GM19397 (cell line): ENCODE data around the gene C1orf52.

Experiments
- ATAC-seq: cut with Tn5 transposase; IDR thresholded peaks from one replicate; pipeline ENCODE4 v1.9.1; 2021; ENCODE audit warnings: mild to moderate bottlenecking, moderate library complexity; ENCODE audit not compliant: unreplicated experiment

The C1orf52 gene

DNA sequence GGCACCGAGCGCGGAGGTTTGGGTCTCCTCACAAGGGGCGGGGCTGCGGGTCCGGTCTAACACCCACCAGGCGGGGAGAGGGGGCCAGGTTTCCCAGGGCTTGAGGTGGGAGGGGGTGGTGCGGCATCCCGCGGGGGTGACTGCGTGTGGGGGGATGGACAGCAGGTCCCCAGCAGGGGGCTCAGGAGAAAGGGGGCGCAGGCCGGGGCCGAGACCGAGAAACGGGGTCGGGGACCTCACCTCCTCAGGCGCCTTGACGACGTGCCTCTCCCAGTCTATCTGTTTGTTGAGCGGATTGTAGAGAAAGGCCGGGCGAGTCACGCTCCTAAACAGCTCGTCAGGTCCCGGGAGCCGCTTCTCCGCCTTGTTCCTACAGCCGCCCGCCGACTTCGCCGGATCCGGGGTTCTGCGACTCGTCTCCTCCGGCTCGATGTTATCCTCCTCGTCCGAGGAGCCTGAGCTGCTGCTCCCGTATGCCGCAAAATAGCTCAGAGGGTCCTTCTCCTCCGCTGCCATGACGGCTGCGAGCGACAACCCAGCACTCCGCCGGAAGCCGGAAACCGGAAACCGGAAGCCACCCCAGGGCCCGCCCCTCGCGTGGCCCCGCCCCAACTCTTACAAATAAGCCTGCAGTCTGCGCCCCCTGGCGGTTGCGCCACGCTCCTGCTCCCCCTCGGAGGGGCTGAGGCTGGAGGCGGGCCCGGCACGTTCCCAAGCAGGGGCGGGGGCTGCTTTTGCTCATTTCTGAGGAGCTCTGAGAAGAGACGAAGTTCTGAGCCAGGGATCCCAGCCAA, at the start of gene C1orf52:
TSS of gene C1orf52 (minus strand) at position 545 of the 794 bp plus-strand sequence. CDS start at position 516, 29 bp downstream.
- peak; percentile 99 for ATAC-seq

GRCh38 chr1:85308833-85309350, 49.4 kb upstream of the C1orf52 start:
- no peak for ATAC-seq

DNA sequence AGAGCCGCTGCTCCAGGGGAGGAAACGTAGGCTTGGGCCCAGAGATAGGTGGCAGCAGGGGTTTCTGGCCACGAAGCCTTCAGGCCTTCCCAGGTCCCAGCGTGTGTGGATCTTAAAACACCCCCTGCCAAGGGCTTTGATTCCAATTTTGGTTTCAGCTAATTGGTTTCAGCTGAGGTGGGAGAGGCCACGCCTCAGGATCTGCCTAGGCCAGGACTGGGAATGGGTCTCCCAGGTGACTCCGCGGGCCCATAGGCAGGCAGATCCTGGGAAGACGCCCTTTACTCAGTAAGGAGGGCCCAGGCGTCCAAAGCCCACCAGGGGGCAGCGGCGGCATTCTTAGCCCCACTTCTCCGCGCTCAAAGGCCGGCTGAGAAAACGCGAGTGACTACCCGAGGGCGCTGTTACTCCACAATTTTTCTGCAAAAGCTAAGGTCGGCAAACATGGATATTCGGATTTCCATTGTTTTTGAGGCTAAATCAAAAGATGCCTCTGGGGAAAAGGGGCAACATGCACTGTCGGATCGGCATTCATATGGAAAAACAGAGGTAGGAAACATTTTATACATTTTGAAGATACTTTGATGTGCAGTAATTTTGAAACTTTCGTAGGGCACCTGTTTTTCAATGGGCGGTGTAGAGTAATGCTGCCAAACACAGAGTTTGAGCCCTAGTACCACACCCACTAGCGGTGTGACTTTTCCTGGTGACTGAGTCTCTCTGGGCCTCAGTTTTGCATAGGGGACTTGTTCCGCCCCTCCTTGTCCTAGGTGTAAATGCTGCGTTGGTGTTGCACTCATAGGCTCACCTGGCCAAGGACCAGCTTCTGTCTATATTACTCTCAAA, 48.7 kb upstream of the C1orf52 start:
- no peak for ATAC-seq

GRCh38 chr1:85306236-85306635, 46.8 kb upstream of the C1orf52 start:
- no peak for ATAC-seq

DNA sequence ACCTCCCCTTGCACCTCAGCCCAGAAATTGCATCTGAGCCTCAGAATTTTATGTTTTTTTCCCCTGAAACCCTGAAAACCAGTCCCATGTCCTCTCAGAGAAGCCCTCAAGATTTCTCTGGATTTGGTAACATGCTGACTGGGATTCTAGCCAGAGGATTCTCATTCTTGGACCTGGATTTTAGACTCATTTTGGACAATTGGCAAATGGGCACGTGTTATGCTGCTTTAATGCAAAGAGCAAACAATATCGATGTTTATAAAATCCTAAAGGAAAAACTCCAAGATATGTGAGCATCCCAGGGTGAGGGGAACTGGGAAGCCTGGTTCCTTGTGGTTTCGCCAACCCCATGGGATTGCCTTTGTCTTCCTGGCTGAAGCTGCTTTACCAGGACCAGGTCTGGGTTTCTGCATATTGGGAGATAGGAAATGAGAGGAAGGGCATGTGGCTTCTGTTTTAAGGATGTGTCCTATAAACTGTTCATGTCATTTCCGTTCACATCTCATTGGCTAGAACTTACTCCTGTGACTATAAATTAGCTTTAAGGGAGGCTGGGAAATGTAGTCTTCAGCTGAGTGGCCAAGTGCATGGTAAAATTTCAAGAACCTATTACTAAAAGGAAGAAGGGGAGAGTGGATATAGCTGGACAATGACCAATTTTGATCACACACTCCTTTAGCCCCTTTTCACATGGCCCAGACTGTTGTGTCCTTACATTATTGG, 44.1 kb upstream of the C1orf52 start:
- no peak for ATAC-seq

DNA sequence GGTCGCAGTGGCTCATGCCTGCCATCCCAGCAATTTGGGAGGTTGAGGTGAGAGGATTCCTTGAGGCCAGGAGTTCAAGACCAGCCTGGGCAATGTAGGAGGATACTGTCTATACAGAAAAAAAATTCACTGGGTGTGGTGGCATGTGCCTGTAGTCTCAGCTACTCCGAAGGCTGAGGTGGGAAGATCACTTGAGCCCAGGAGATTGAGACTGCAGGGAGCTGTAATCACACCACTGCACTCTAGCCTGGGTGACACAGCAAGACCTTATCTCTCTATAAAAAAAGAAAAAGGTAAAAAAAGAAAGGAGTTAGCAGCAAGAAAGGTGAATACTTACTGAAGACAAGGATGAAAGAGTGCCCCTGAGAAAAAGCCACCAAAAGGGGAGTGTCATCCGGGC, 40.7 kb upstream of the C1orf52 start:
- ATAC-seq: no peak

DNA sequence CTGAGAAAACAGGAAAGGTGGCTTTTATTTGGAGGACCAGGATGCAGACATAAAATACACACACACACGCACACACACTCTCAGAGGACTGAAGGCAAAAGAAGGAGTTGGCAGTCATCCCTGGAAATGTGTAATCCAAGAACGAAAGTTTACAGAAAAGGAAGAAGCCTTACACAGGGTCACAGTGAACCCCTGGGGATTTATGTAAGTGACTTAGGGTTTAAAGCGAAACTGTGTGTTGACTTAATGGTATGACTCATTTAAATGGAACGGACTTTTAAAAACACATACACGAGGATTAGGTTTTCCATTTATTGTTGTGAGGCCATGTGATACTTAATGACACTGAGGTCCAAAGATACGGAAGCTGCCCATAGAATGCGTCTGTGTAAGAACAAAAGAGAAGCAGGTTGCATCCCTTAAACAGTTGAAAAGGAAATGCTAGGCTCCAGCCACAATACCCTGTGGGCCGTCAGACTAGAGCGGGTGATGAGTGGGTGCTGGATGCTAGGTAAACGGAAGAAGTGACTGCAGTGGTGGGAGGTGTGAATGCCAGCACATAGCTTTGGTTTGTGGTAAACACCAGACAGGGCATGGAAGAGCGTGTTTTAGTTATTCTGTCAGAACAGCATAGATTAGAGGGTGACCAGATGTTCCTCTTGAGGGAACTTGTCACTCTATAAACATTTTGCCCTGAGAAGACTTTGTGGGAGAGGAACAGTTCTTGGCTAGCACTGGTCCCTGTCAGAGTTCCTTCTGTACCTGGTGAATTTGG, 38.6 kb upstream of the C1orf52 start:
- peak; percentile 93 for ATAC-seq

GRCh38 chr1:85297538-85297854, 38.0 kb upstream of the C1orf52 start:
- no peak for ATAC-seq

GRCh38 chr1:85296980-85297379, 37.5 kb upstream of the C1orf52 start:
- no peak for ATAC-seq

- ATAC-seq: no peak
These were observed 36.2 kb upstream of the C1orf52 start for GRCh38 chr1:85295654-85296053.

DNA sequence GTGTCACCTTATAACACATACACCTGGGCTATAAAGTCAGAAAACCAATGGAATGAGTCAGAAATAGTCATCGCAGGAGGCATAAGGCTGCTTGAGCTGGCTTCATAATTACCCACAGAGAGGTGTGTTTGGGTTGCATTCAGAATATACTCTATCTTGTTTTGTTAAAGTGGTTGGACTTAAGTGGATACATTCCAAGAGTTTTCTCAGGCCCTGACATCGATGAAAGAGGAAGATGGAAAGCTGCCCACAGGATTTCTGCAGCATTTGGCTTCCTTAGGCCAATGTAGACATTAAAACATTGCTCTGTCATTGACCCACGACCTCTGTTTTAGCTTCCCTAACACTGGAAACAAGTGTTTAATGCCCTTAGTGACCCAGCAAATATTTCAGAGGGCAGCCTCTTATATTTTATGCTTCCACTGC, 35.6 kb upstream of the C1orf52 start:
- ATAC-seq: no peak

GRCh38 chr1:85290826-85291225, 31.4 kb upstream of the C1orf52 start:
- ATAC-seq: no peak

GRCh38 chr1:85289848-85290335, 30.4 kb upstream of the C1orf52 start:
- no peak for ATAC-seq

DNA sequence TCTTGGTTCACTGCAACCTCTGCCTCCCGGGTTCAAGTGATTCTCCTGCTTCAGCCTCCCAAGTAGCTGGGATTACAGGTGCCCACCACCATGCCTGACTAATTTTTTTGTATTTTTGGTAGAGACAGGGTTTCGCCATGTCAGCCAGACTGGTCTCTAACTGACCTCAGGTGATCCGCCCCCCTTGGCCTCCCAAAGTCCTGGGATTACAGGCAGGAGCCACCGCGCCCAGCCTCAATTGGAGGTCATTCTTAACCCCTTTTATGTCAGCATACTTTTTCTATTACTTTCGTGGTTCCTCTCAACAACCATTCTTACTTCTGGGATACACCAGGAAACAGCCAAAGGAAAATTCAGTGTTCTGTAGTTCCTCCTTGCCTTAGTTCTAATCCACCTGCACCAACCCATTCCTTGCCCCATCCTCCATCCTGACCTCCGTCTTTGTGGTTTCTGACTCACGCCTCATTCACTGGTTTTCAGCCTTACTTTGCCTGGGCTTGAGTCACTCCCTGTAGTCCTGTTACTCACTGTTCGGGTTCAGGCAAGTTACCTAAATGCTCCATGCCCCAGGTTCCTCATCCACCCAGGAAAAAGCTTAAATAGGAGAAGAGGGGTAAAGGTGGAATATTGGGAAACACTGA, 29.9 kb upstream of the C1orf52 start:
- ATAC-seq: no peak

DNA sequence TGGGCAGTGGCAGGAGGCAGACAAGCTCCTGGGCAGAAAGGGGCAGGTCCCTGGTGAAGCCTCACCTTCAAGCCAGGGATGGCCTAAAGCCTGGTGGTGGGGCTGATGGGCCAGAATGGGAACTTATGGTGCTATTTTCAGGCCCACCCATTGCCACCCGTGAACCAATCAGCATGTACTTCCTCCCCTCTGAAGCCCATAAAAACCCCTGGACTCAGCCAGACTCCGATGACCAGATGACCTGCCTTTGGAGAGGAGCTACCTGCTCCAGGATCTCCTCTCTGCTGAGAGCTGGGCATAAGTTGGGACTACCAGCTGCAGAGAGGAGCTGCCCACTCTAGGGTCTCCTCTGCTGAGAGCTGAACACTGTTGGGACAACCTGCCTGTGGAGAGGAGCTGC, 24.7 kb upstream of the C1orf52 start:
- ATAC-seq: no peak

- no peak for ATAC-seq
These were observed 24.2 kb upstream of the C1orf52 start for GRCh38 chr1:85283475-85284199.

- no peak for ATAC-seq
These were observed 23.0 kb upstream of the C1orf52 start for GRCh38 chr1:85282424-85282823.

GRCh38 chr1:85280636-85281035, 21.2 kb upstream of the C1orf52 start:
- no peak for ATAC-seq

DNA sequence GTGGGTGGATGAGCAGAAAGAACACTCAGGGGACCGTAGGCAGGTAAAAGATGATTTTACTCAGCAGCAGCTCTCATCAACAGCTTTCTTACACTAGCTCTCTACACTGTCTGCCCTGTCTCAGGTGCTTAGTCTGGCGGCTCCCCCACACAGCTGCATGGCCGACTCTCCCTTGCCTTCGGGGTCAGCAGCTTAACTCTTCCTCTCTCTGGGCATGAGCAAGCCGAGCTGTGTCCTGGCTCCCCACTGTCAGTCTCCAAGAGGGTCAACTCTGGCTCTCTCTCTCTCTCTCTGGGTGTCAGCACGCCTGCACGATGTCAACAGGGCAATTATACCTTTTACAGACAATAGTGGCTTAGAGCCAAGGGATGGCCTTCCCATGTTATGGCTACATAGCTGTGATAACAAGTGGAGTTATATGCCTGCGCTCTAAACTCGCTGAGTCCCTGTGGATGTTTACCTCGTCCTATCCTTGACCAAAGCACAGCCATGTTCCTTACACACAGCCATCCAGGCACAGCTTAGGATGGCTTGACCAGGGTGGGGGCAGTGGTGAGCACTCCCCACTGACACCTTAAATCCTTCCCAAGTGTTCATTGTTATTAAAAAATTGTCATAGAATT, 20.1 kb upstream of the C1orf52 start:
- ATAC-seq: no peak
